H9 (cell line): Measurements from ENCODE around the gene VEGFD. TPM values are rescaled to one million over a fixed set of nuclear protein-coding genes. Genes with fewer than 3 reads are reported as not detected.

Experiments used
- DNase-seq: peaks from one replicate; pipeline ENCODE4 v3.0.0-alpha.2; 2017
- H2AFZ ChIP-seq: one replicate; pipeline ENCODE4 v1.6.1; 2013; ENCODE audit warnings: mild to moderate bottlenecking, low read length, control low read depth, moderate library complexity
- H2AK5ac ChIP-seq: 2 replicates; pipeline ENCODE4 v1.6.1; 2013; ENCODE audit warnings: low read length, control low read depth, mixed read lengths; ENCODE audit not compliant: insufficient read length
- H2BK120ac ChIP-seq: one replicate; pipeline ENCODE4 v1.6.1; 2013; ENCODE audit warnings: low read depth, mild to moderate bottlenecking, low read length, control low read depth, inconsistent platforms; ENCODE audit not compliant: poor library complexity, severe bottlenecking
- H2BK12ac ChIP-seq: 2 replicates; pipeline ENCODE4 v1.6.1; 2013; ENCODE audit warnings: low read length, control low read depth, mixed read lengths, low read depth; ENCODE audit not compliant: insufficient read length
- H2BK15ac ChIP-seq: 2 replicates; pipeline ENCODE4 v1.6.1; 2013; ENCODE audit warnings: low read depth, low read length, control low read depth
- H2BK20ac ChIP-seq: one replicate; pipeline ENCODE4 v1.6.1; 2013; ENCODE audit warnings: low read depth, mild to moderate bottlenecking, low read length, control low read depth, inconsistent platforms; ENCODE audit not compliant: poor library complexity, severe bottlenecking
- H2BK5ac ChIP-seq: 2 replicates; pipeline ENCODE4 v1.6.1; 2013; ENCODE audit warnings: low read length, control low read depth, mixed read lengths; ENCODE audit not compliant: insufficient read length
- H3K14ac ChIP-seq: 2 replicates; pipeline ENCODE4 v1.6.1; 2013; ENCODE audit warnings: low read length, control low read depth; ENCODE audit not compliant: insufficient read depth
- H3K18ac ChIP-seq: 2 replicates; pipeline ENCODE4 v1.6.1; 2013; ENCODE audit warnings: low read depth, mild to moderate bottlenecking, mixed read lengths, low read length, control low read depth; ENCODE audit not compliant: insufficient read length
- H3K23ac ChIP-seq: 2 replicates; pipeline ENCODE4 v1.6.1; 2013; ENCODE audit warnings: low read length, control low read depth, mixed read lengths, low read depth; ENCODE audit not compliant: insufficient read length
- H3K23me2 ChIP-seq: 2 replicates; pipeline ENCODE4 v1.6.1; 2013; ENCODE audit warnings: low read depth, mild to moderate bottlenecking, mixed read lengths, low read length, control low read depth; ENCODE audit not compliant: insufficient read length, poor library complexity, severe bottlenecking
- H3K27ac ChIP-seq: 2 replicates; pipeline ENCODE4 v1.5.1; 2013; ENCODE audit warnings: low read length, control low read depth, mixed read lengths, low read depth; ENCODE audit not compliant: insufficient read length
- H3K27me3 ChIP-seq: 2 replicates; pipeline ENCODE4 v1.6.1; 2013; ENCODE audit warnings: low read length, control low read depth, inconsistent platforms; ENCODE audit not compliant: insufficient read depth
- H3K4ac ChIP-seq: 2 replicates; pipeline ENCODE4 v1.6.1; 2013; ENCODE audit warnings: low read depth, mild to moderate bottlenecking, control low read depth, inconsistent platforms, low read length, moderate library complexity
- H3K4me1 ChIP-seq: 2 replicates; pipeline ENCODE4 v1.6.1; 2013; ENCODE audit warnings: low read length, control low read depth, inconsistent platforms; ENCODE audit not compliant: insufficient read depth
- H3K4me2 ChIP-seq: 2 replicates; pipeline ENCODE4 v1.6.1; 2013; ENCODE audit warnings: low read length, control low read depth, mixed read lengths; ENCODE audit not compliant: insufficient read length, insufficient read depth
- H3K56ac ChIP-seq: 2 replicates; pipeline ENCODE4 v1.6.1; 2013; ENCODE audit warnings: low read depth, mild to moderate bottlenecking, mixed read lengths, low read length, control low read depth; ENCODE audit not compliant: insufficient read length
- H3K79me1 ChIP-seq: 2 replicates; pipeline ENCODE4 v1.6.1; 2013; ENCODE audit warnings: low read depth, mild to moderate bottlenecking, moderate library complexity, low read length, control low read depth, inconsistent platforms; ENCODE audit not compliant: insufficient read depth, poor library complexity, severe bottlenecking
- H3K79me2 ChIP-seq: 2 replicates; pipeline ENCODE4 v1.6.1; 2013; ENCODE audit warnings: low read length, control low read depth, inconsistent platforms; ENCODE audit not compliant: insufficient read depth
- H3K9ac ChIP-seq: 2 replicates; pipeline ENCODE4 v1.6.1; 2013; ENCODE audit warnings: low read length, control low read depth, mixed read lengths; ENCODE audit not compliant: insufficient read length; ENCODE audit errors: extremely low read depth
- H3K9me3 ChIP-seq: one replicate; pipeline ENCODE4 v1.6.1; 2013; ENCODE audit warnings: low read depth, low read length, inconsistent platforms; ENCODE audit not compliant: control insufficient read depth
- H3T11ph ChIP-seq: one replicate; pipeline ENCODE4 v1.6.1; 2013; ENCODE audit warnings: mild to moderate bottlenecking, low read length, control low read depth, inconsistent platforms
- H4K20me1 ChIP-seq: one replicate; pipeline ENCODE4 v1.6.1; 2013; ENCODE audit not compliant: control insufficient read depth, insufficient read length, insufficient read depth
- H4K5ac ChIP-seq: 2 replicates; pipeline ENCODE4 v1.6.1; 2013; ENCODE audit warnings: low read depth, mild to moderate bottlenecking, mixed read lengths, low read length, control low read depth; ENCODE audit not compliant: insufficient read length
- H4K8ac ChIP-seq: replicated peaks from 2 replicates; pipeline ENCODE4 v1.6.1; 2013; ENCODE audit warnings: low read length, control low read depth, mixed read lengths, low read depth; ENCODE audit not compliant: insufficient read length
- H4K91ac ChIP-seq: 2 replicates; pipeline ENCODE4 v1.6.1; 2013; ENCODE audit warnings: low read depth, mild to moderate bottlenecking, moderate library complexity, mixed read lengths, low read length, control low read depth; ENCODE audit not compliant: insufficient read length
- H3K27ac Mint-ChIP-seq, 3 experiments: 2 replicates in 2 of 3; 3 replicates in 1 of 3; pipeline ENCODE4 v1.8.0; 2020 to 2021; ENCODE audit warnings: mixed read lengths in 3 of 3, mild to moderate bottlenecking in 1 of 3, moderate library complexity in 1 of 3
- H3K27me3 Mint-ChIP-seq: 2 replicates; pipeline ENCODE4 v1.8.0; 2021; ENCODE audit warnings: low read depth, mild to moderate bottlenecking, moderate library complexity, mixed read lengths
- H3K36me3 Mint-ChIP-seq, 3 experiments: 2 replicates in 2 of 3; 3 replicates in 1 of 3; pipeline ENCODE4 v1.8.0; 2020 to 2021; ENCODE audit warnings: low read depth in 3 of 3, mixed read lengths in 3 of 3; ENCODE audit not compliant: insufficient read depth in 1 of 3
- H3K4me1 Mint-ChIP-seq, 2 experiments: 2 replicates each; pipeline ENCODE4 v1.8.0; 2020; ENCODE audit warnings: mixed read lengths in 2 of 2
- H3K4me3 Mint-ChIP-seq, 2 experiments: 2 replicates in 1 of 2; 3 replicates in 1 of 2; pipeline ENCODE4 v1.8.0; 2020 to 2021; ENCODE audit warnings: mild to moderate bottlenecking in 2 of 2, mixed read lengths in 2 of 2, moderate library complexity in 1 of 2
- H3K9me3 Mint-ChIP-seq, 2 experiments: 2 replicates in 1 of 2; 3 replicates in 1 of 2; pipeline ENCODE4 v1.8.0; 2020; ENCODE audit warnings: mild to moderate bottlenecking in 2 of 2, mixed read lengths in 2 of 2, moderate library complexity in 1 of 2
- CTCF ChIP-seq: fragments of 200-600 bp; sonication (generic); conservative IDR thresholded peaks from 3 replicates; pipeline ENCODE4 v1.8.0; 2021; ENCODE audit warnings: antibody characterized with exemption, mild to moderate bottlenecking
- WGBS: extraction: QIAGEN DNeasy Blood & Tissue Kit; methylation state at CpG from one replicate; pipeline ENCODE4 v1.1.7; 2013; ENCODE audit warnings: missing lambda C conversion rate, low lambda C conversion rate, mixed read lengths; ENCODE audit not compliant: insufficient read length; ENCODE audit errors: extremely low coverage; 5-methylcytosine and 5-hydroxymethylcytosine counted together
- total RNA-seq: library from RNA; stranded (reverse); gene quantifications from 2 replicates; pipeline ENCODE4 v1.2.1, GENCODE V29; 2021

VEGFD gene
- total RNA-seq, 1 experiment from 2014 or later = 0.11 TPM

GRCh38 chrX:15314472-15314871, 69.7 kb downstream of the VEGFD start:
- H2BK15ac ChIP-seq = no peak overlapping the region
- H3K79me2 ChIP-seq = no peaks in the 10 kb centered on the region
- Mint-ChIP-seq H3K27me3 (peaks cover 2% of the 10 kb centered on the region; the same call in 1 of the 2 replicates), H3K9me3 (peaks cover 3 to 20% of the 10 kb centered on the region in 2 experiments; a peak in 1 of 5 replicates), H3K27ac (no peak overlapping the region), H3K4me1 (no peaks in the 10 kb centered on the region), H3K36me3 (no peaks in the 10 kb centered on the region), H3K4me3 (no peak overlapping the region)
- no peak overlapping the region for H2BK20ac ChIP-seq
- H4K5ac ChIP-seq = no peak overlapping the region
- no peak overlapping the region for H3K14ac ChIP-seq
- no peaks in the 10 kb centered on the region for H3K9me3 ChIP-seq
- H2AFZ ChIP-seq = no peak overlapping the region
- no peak overlapping the region for H3K4me2 ChIP-seq
- no peak overlapping the region for H3K56ac ChIP-seq
- H3K18ac ChIP-seq = no peak overlapping the region
- no peaks in the 10 kb centered on the region for H3K79me1 ChIP-seq
- H3K4ac ChIP-seq = no peak overlapping the region
- no CpG with 5 or more reads among the region's 2 CpGs for WGBS
- H4K91ac ChIP-seq = no peak overlapping the region
- H3T11ph ChIP-seq = no peak overlapping the region
- no peak overlapping the region for H2AK5ac ChIP-seq
- no peak overlapping the region for H4K8ac ChIP-seq
- no peak overlapping the region for H2BK5ac ChIP-seq
- DNase-seq = no peak
- no peak overlapping the region for H2BK120ac ChIP-seq
- H3K23me2 ChIP-seq = no peaks in the 10 kb centered on the region
- H3K27ac ChIP-seq = no peak overlapping the region
- no peaks in the 10 kb centered on the region for H3K4me1 ChIP-seq
- no peak overlapping the region for H3K23ac ChIP-seq
- no peak overlapping the region for H3K9ac ChIP-seq
- no peaks in the 10 kb centered on the region for H3K27me3 ChIP-seq
- H4K20me1 ChIP-seq = no peaks in the 10 kb centered on the region
- no peak overlapping the region for H2BK12ac ChIP-seq
- no peak for TF ChIP-seq CTCF
